Activated CD4-positive, alpha-beta T cell treated with anti-CD3 and anti-CD28 coated beads, Interleukin-2, amount 10 ng/mL, durations not matched to agents 7 days and 5 days (primary cell): ENCODE data around the gene CFD. TPM values are rescaled to one million over a fixed set of nuclear protein-coding genes. Genes with fewer than 3 reads are reported as not detected.

Experiments used
- CTCF ChIA-PET: fragments of 350-600 bp; sonication (Branson Sonifier 250); formaldehyde crosslinking; loops from one replicate; lab custom pipeline; 2021; ENCODE audit warnings: antibody characterized with exemption; lab: Charles Lee
- POLR2A ChIA-PET: fragments of 350-600 bp; sonication (Branson Sonifier 250); formaldehyde crosslinking; loops from one replicate; lab custom pipeline; 2021; ENCODE audit warnings: antibody characterized with exemption; lab: Charles Lee
- DNase-seq: peaks from one replicate; pipeline ENCODE4 v3.0.0-alpha.2; 2020
- H3K27ac Mint-ChIP-seq: one replicate; pipeline ENCODE4 v1.8.0; 2021; ENCODE audit warnings: mild to moderate bottlenecking, moderate library complexity, mixed read lengths
- H3K27me3 Mint-ChIP-seq: one replicate; pipeline ENCODE4 v1.8.0; 2021; ENCODE audit warnings: mixed read lengths
- H3K36me3 Mint-ChIP-seq: one replicate; pipeline ENCODE4 v1.8.0; 2021; ENCODE audit warnings: low read depth, mixed read lengths
- H3K4me1 Mint-ChIP-seq: one replicate; pipeline ENCODE4 v1.8.0; 2021; ENCODE audit warnings: mixed read lengths
- H3K4me3 Mint-ChIP-seq: one replicate; pipeline ENCODE4 v1.8.0; 2021; ENCODE audit warnings: mild to moderate bottlenecking, moderate library complexity, mixed read lengths
- H3K9me3 Mint-ChIP-seq: one replicate; pipeline ENCODE4 v1.8.0; 2021; ENCODE audit warnings: mixed read lengths
- total RNA-seq, 2 experiments: library from RNA; stranded (reverse); gene quantifications; one replicate each; pipeline ENCODE4 v1.2.3, GENCODE V29; 2021

The CFD gene
- total RNA-seq, 2 experiments from 2014 or later: 1.5 to 1.6 TPM

DNA sequence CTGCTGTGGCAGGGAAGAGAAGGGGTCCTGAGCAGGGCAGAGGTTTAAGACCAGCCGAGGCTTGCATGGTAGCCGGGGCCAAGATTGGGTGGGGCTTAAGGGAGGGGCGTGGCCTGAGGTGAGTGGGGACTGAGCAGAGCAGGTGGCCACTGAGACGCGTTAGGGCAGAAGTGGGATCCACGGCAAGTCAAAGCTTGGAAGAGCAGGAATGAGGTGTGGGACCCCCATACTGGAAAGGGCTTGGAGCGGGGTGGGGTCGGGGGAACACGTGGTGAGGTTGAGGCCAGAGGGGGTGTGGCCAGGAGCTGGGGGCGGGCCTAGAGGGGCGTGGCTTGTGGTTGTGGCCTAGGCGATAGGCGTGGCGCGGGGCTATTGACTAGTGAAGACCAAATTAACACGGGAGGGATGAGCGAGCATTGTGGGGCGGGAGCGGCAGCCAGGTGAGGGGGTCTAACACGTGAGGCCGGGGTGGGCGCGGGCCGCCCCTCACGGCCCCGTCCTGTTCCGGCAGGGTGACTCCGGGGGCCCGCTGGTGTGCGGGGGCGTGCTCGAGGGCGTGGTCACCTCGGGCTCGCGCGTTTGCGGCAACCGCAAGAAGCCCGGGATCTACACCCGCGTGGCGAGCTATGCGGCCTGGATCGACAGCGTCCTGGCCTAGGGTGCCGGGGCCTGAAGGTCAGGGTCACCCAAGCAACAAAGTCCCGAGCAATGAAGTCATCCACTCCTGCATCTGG, 3.3 kb downstream of the CFD start:
- ChIA-PET POLR2A (interaction anchor here (0.6 kb wide), 1 partner anchor 136 kb away, joined by 3 read pairs; no protein-coding TSS in a partner anchor), CTCF (interaction anchor here (0.6 to 2.9 kb wide), 13 partner anchors 9 to 406 kb away, joined by 3 to 34 read pairs (median 7); partner anchors contain the start of genes CIRBP, MED16, PRTN3 and RNU6-9)
- peak; percentile 83 for DNase-seq
- Mint-ChIP-seq H3K9me3 (no peaks in the 10 kb centered on the region), H3K27me3 (peaks cover 12% of the 10 kb centered on the region), H3K36me3 (peaks cover 3% of the 10 kb centered on the region), H3K4me1 (peaks cover 17% of the 10 kb centered on the region), H3K4me3 (peak overlapping the region; percentile 61), H3K27ac (peak overlapping the region; percentile 87)

DNA sequence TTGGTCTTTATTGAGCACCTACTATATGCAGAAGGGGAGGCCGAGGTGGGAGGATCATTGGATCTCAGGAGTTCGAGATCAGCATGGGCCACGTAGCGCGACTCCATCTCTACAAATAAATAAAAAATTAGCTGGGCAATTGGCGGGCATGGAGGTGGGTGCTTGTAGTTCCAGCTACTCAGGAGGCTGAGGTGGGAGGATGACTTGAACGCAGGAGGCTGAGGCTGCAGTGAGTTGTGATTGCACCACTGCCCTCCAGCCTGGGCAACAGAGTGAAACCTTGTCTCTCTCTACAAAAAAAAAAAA, 3.8 kb downstream of the CFD start:
- ChIA-PET POLR2A (interaction anchor here (0.6 kb wide), 2 partner anchors 136 to 742 kb away, joined by 3 to 7 read pairs; no protein-coding TSS in a partner anchor), CTCF (interaction anchor here (0.6 to 2.9 kb wide), 27 partner anchors 9 to 406 kb away, joined by 3 to 34 read pairs (median 4); partner anchors contain the start of genes CIRBP, KISS1R, MED16 and PRTN3)
- Mint-ChIP-seq H3K4me3 (peak overlapping the region; percentile 61), H3K27me3 (peaks cover 11% of the 10 kb centered on the region), H3K36me3 (peaks cover 3% of the 10 kb centered on the region), H3K4me1 (peaks cover 16% of the 10 kb centered on the region), H3K9me3 (no peaks in the 10 kb centered on the region), H3K27ac (peak overlapping the region; percentile 87)
- DNase-seq: no peak

DNA sequence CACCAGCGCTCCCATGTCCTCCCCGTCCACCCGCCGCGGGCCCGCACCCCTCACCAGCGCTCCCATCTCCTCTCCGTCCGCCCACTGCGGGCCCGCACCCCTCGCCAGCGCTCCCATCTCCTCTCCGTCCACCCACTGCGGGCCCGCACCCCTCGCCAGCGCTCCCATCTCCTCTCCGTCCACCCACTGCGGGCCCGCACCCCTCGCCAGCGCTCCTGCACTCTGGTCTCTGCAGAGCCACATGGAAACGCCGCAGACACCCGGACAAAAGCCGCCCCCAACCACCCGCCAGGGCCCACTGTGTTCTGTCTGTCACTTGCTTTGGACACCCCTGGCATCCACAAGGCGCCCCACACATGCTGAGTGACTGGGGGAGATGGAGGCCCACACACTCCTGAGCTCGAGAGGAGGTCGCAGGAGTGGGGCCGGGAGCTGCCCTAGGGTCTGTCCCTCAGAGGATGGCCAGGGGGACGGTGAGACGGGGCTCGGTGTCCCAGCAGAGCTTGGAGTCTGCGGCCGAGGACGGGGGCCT, 7.4 kb downstream of the CFD start:
- Mint-ChIP-seq H3K4me3 (no peak overlapping the region), H3K4me1 (peaks cover 17% of the 10 kb centered on the region), H3K9me3 (no peaks in the 10 kb centered on the region), H3K36me3 (peaks cover 16% of the 10 kb centered on the region), H3K27me3 (no peaks in the 10 kb centered on the region), H3K27ac (no peak overlapping the region)
- ChIA-PET CTCF (no interaction called here), POLR2A (no interaction called here)
- DNase-seq: no peak

DNA sequence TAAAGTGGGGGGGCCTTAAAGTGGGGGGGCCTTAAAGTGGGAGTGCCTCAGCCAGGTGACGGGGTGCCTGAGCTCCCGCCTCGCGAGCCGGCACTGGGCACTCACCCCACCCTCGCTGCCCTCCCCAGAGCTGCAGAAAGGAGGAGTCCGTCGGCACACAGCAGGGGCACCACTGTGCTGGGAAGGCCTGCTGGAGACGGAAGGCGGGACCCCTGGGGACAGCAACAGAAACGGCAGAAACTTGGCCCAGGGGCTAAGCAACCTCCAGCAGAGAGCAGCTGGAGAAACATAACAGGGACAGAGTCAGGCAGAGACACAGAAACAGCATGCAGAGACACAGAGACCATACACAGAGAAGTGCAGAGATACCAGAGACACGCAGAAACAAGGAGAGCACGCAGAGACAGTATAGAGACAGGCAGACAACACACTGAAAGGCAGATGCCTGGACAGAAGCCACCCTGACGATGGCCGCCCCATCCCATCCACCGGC, 7.9 kb downstream of the CFD start:
- Mint-ChIP-seq H3K9me3 (no peaks in the 10 kb centered on the region), H3K27ac (no peak overlapping the region), H3K27me3 (no peaks in the 10 kb centered on the region), H3K4me1 (peaks cover 22% of the 10 kb centered on the region), H3K4me3 (no peak overlapping the region), H3K36me3 (peaks cover 16% of the 10 kb centered on the region)
- CTCF ChIA-PET: no interaction called here
- POLR2A ChIA-PET: no interaction called here
- DNase-seq: no peak

DNA sequence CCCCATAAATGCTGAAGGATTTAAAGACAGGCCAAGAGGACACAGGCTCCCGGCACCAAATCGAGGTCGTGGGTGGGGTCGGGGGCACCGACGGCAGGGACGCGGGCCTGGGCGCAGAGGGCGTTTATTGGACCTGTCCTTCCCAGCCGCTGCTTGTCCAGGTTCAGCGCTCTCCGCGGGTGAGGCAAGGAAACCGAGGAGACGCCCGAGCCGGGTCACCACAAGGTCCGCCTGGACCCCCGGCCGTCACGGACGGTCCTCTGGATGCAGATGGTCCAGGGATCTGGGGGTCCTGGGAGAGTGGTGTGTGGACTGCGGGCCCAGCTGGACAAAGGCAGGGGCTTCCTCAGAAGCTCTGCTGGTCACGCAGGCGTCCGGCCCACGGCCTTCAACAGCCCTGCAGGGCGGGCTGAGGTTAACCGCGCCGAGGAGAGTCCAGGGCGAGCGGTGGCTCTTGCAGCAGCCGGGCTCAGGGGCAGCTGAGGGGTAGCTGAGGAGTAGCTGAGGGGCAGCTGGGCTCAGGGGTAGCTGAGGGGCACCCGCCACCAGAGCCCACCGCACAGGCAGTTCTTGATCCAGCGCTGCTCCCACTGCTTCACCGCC, 8.5 kb downstream of the CFD start:
- Mint-ChIP-seq H3K27me3 (no peaks in the 10 kb centered on the region), H3K4me1 (peaks cover 21% of the 10 kb centered on the region), H3K27ac (no peak overlapping the region), H3K4me3 (no peak overlapping the region), H3K36me3 (peaks cover 19% of the 10 kb centered on the region), H3K9me3 (no peaks in the 10 kb centered on the region)
- DNase-seq: no peak
- ChIA-PET CTCF (no interaction called here), POLR2A (no interaction called here)

DNA sequence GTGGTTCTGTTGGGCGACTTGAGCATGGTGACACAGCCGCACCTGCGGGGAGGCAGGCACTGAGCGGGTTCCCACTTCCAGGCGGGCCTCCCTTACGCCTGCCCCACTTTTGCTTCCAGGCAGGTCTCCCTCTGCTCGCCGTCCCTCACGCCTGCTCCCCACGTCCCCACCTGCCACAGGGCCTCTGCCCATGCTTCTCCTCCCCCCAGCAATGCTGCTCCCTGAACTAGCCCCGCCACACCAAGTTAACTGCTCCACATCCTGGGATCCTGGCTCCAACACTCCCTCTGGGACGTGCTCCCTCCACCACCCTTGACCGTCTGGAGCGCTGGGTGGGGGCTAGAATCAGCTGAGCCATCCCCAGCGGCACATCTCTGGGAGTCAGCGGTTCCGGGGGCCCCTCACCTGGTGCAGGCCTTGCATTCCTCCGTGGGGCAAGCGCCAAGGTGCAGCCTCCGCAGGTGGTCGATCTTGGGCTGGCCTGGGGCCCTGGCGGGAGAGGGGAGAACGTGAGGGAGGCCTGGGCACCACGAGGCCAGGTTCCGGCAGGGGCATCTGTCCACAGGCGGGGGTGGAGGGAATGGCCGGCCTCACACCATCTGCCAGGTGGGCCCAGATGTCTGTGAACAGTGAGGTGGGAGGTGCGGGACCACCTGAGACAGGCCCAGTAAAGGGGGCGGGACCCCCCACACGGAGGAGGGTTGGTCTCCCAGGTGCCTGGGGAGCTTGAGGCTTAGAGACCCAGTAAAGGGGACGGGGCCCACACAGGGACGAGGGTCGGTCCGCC, 9.2 kb downstream of the CFD start:
- no peak for DNase-seq
- Mint-ChIP-seq H3K27me3 (no peaks in the 10 kb centered on the region), H3K4me3 (no peak overlapping the region), H3K4me1 (peaks cover 16% of the 10 kb centered on the region), H3K36me3 (peaks cover 19% of the 10 kb centered on the region), H3K9me3 (no peaks in the 10 kb centered on the region), H3K27ac (no peak overlapping the region)
- CTCF ChIA-PET: no interaction called here
- POLR2A ChIA-PET: no interaction called here

DNA sequence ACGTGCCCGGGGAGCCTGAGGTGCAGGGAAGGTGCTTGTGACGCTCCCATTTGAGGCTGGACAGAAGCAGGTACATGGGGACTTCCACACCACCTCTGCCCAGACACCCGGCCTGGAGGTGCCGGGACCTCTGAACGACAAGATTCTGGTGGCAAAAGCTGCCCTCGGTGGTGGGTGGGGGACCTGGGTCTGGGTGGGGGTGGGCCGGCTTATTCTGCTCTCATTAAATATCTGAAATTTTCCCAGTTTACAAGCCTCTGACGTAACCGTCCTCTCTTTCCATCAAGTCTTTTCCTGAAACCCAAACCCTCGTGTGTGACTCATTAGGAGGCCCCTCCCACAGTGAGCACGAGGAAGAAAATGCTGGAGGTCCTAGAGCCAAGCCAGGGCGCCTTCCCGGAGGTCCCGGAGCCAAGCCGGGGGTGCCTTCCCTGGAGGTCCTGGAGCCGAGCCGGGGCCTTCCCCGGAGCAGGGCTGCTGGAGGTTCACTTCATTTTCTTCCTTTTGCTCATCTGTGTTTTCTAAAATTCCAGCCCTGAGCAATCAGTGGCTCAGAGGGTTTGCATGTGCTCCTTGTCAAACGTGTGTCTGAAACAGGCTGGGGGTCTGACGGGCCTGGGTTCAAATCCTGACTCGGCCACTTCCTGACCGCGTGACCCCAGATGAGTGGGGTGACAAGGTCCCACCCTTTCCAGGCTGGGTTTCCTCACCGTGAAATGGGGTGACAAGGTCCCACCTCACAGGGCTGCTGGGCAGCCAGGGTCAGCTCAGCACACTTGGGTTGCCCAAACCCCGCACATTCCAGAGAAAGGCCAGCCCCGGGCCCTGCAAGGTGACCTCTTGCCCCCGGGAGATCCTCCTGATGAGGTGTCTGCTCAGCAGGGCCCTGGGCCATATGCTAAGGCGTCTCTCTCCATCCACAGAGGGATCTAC, 10.0 kb downstream of the CFD start:
- no peaks in the 10 kb centered on the region for H3K27me3 Mint-ChIP-seq
- ChIA-PET CTCF (no interaction called here), POLR2A (no interaction called here)
- peak overlapping the region; percentile 64 for H3K27ac Mint-ChIP-seq
- H3K36me3 Mint-ChIP-seq: peaks cover 22% of the 10 kb centered on the region
- peaks cover 13% of the 10 kb centered on the region for H3K4me1 Mint-ChIP-seq
- H3K9me3 Mint-ChIP-seq: no peaks in the 10 kb centered on the region
- H3K4me3 Mint-ChIP-seq: no peak overlapping the region
- DNase-seq: no peak

DNA sequence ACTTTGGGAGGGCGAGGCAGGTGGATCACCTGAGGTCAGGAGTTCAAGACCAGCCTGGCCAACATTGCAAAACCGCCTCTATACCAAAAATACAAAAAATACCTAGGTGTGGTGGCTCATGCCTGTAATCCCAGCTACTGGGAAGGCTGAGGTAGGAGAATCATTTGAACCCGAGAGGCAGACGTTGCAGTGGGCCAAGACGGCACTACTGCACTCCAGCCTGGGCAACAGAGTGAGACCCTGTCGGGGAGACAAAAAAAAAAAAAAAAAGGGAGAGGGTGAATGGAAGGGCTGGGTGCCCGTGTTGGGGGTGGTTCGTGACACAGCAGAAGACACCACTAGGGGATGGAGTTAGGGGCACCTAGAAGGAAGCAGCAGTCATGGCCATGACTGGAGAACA, 10.8 kb downstream of the CFD start:
- no peak overlapping the region for H3K4me3 Mint-ChIP-seq
- POLR2A ChIA-PET: no interaction called here
- H3K27me3 Mint-ChIP-seq: no peaks in the 10 kb centered on the region
- no peaks in the 10 kb centered on the region for H3K9me3 Mint-ChIP-seq
- no peak for DNase-seq
- peaks cover 22% of the 10 kb centered on the region for H3K36me3 Mint-ChIP-seq
- peak overlapping the region; percentile 78 for H3K27ac Mint-ChIP-seq
- CTCF ChIA-PET: no interaction called here
- peaks cover 13% of the 10 kb centered on the region for H3K4me1 Mint-ChIP-seq

DNA sequence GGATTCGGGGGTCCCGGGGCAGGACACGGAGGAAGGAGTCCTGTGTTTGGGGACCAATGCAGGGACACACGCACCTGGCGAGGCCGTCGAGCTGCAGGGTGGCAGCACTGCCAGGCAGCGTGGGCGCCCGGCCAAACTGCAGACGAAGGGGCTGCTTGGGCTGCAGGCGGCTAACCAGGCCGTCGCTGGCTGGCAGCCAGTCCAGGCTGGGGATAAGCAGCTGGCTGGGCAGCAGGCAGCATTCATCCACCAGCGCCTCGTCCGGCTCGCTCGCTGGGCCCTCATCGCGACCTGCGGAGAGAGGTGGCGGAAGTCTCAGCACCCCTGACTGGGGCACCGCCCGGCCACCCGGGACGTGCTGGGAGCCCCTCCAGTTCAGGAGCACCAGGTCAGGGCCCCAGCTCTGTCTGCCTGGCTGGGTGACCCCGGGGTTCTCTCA, 11.5 kb downstream of the CFD start:
- H3K27me3 Mint-ChIP-seq: no peaks in the 10 kb centered on the region
- peaks cover 13% of the 10 kb centered on the region for H3K4me1 Mint-ChIP-seq
- no peak overlapping the region for H3K4me3 Mint-ChIP-seq
- ChIA-PET POLR2A (no interaction called here), CTCF (interaction anchor here (2.3 kb wide), 1 partner anchor 8 kb away, joined by 8 read pairs; no protein-coding TSS in a partner anchor)
- H3K9me3 Mint-ChIP-seq: no peaks in the 10 kb centered on the region
- H3K27ac Mint-ChIP-seq: no peak overlapping the region
- no peak for DNase-seq
- peaks cover 22% of the 10 kb centered on the region for H3K36me3 Mint-ChIP-seq

DNA sequence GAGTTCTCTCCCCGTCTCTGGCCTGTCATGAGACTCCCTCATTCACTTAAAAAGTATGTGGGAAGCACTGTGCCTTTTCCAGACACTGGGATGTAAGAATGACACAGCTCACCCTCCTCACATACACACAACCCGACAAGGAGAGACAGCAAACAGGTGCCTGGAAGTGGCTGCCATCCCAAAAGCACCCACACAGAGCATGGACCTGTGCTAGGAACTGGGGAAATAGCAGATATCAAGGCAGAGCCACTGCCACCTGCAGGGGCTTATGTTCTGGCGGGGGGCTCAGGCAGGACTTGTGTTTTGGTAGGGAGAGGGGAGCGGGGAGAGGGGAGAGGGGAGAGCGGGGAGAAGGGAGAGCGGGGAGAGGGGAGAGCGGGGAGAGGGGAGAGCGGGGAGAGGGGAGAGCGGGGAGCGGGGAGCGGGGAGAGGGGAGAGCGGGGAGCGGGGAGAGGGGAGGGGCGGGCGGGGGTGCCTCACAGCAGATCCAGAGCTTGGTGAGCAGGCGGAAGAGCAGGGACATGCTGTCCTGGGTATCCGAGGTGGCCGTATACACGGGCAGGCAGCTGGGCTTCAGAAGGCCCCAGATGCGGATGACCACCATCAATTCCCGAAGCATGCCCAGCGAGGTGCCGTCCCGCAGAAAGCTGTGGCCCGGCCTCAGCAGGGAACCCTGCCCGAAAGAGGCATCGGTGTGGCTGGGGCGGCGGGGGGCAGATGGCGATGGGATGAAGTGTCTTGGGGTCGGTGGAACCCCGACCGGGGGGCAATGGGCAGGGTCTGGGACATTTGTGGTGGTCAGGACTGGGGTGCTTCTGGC, 12.2 kb downstream of the CFD start:
- no peaks in the 10 kb centered on the region for H3K27me3 Mint-ChIP-seq
- H3K4me3 Mint-ChIP-seq: no peak overlapping the region
- H3K27ac Mint-ChIP-seq: peak overlapping the region; percentile 93
- H3K4me1 Mint-ChIP-seq: peaks cover 13% of the 10 kb centered on the region
- peaks cover 22% of the 10 kb centered on the region for H3K36me3 Mint-ChIP-seq
- ChIA-PET POLR2A (no interaction called here), CTCF (interaction anchor here (0.6 to 2.3 kb wide), 2 partner anchors 8 to 102 kb away, joined by 3 to 8 read pairs; no protein-coding TSS in a partner anchor)
- H3K9me3 Mint-ChIP-seq: no peaks in the 10 kb centered on the region
- no peak for DNase-seq
